HepG2 (cell line): ENCODE measurements around the gene PIK3CB. TPM values are rescaled to one million over a fixed set of nuclear protein-coding genes. Genes with fewer than 3 reads are reported as not detected.

Experiments
- ATM ChIP-seq: fragments of 450-650 bp; IDR thresholded peaks from 2 replicates; pipeline ENCODE4 v1.7.1; 2017; ENCODE audit warnings: mild to moderate bottlenecking, borderline replicate concordance
- FOSL2 ChIP-seq: sonication (generic); formaldehyde crosslinking; IDR thresholded peaks from 2 replicates; pipeline ENCODE4 v1.4.0; 2020; ENCODE audit warnings: missing genetic modification reagents
- HDAC2 ChIP-seq: sonication (generic); formaldehyde crosslinking; IDR thresholded peaks from 2 replicates; pipeline ENCODE4 v1.4.0; 2020; ENCODE audit warnings: missing genetic modification reagents
- HNF4A ChIP-seq: sonication (generic); formaldehyde crosslinking; IDR thresholded peaks from 2 replicates; pipeline ENCODE4 v1.4.0; 2020; ENCODE audit warnings: missing genetic modification reagents
- HNRNPK ChIP-seq: fragments of 200-400 bp; formaldehyde crosslinking; IDR thresholded peaks from 2 replicates; pipeline ENCODE4 v1.6.1; 2018; ENCODE audit warnings: low read length, low read depth, moderate library complexity, mild to moderate bottlenecking; ENCODE audit not compliant: poor library complexity, severe bottlenecking
- ISL2 ChIP-seq: sonication (generic); formaldehyde crosslinking; IDR thresholded peaks from 2 replicates; pipeline ENCODE4 v1.5.0; 2020; ENCODE audit warnings: missing genetic modification reagents
- RBM22 ChIP-seq: fragments of 200-400 bp; formaldehyde crosslinking; optimal IDR thresholded peaks from 2 replicates; pipeline ENCODE3; 2017; ENCODE audit warnings: mild to moderate bottlenecking, low read length, moderate library complexity
- ZNF225 ChIP-seq: sonication (generic); formaldehyde crosslinking; IDR thresholded peaks from 2 replicates; pipeline ENCODE4 v1.4.0; 2020; ENCODE audit warnings: mild to moderate bottlenecking, missing genetic modification reagents
- ZNF326 ChIP-seq: sonication (generic); formaldehyde crosslinking; IDR thresholded peaks from 2 replicates; pipeline ENCODE4 v1.4.0; 2020; ENCODE audit warnings: missing genetic modification reagents, borderline replicate concordance
- ZNF337 ChIP-seq: sonication (generic); formaldehyde crosslinking; IDR thresholded peaks from 2 replicates; pipeline ENCODE4 v1.5.1; 2020; ENCODE audit warnings: missing genetic modification reagents, low read depth, mild to moderate bottlenecking, borderline replicate concordance
- ZNF446 ChIP-seq: sonication (generic); formaldehyde crosslinking; IDR thresholded peaks from 2 replicates; pipeline ENCODE4 v1.5.0; 2020; ENCODE audit warnings: mild to moderate bottlenecking, missing genetic modification reagents
- ZNF468 ChIP-seq: sonication (generic); formaldehyde crosslinking; IDR thresholded peaks from 2 replicates; pipeline ENCODE4 v1.8.0; 2022; ENCODE audit warnings: mild to moderate bottlenecking, moderate library complexity, missing genetic modification reagents
- ZNF547 ChIP-seq: sonication (generic); formaldehyde crosslinking; IDR thresholded peaks from 2 replicates; pipeline ENCODE4 v1.5.1; 2020; ENCODE audit warnings: mild to moderate bottlenecking, missing genetic modification reagents
- ZNF558 ChIP-seq: sonication (generic); formaldehyde crosslinking; IDR thresholded peaks from 2 replicates; pipeline ENCODE4 v1.9.0; 2022; ENCODE audit warnings: mild to moderate bottlenecking, missing genetic modification reagents, borderline replicate concordance
- ZNF652 ChIP-seq: IDR thresholded peaks from 2 replicates; pipeline ENCODE4 v1.6.1; 2016; ENCODE audit warnings: low read depth, borderline replicate concordance
- ZNF746 ChIP-seq: sonication (generic); formaldehyde crosslinking; IDR thresholded peaks from 2 replicates; pipeline ENCODE4 v1.8.0; 2022; ENCODE audit warnings: mild to moderate bottlenecking, missing genetic modification reagents
- ZNF879 ChIP-seq: sonication (generic); formaldehyde crosslinking; IDR thresholded peaks from 2 replicates; pipeline ENCODE4 v1.8.1; 2023; ENCODE audit warnings: missing genetic modification reagents
- ZSCAN29 ChIP-seq: sonication (generic); formaldehyde crosslinking; conservative IDR thresholded peaks from 2 replicates; pipeline ENCODE4 v1.4.0; 2020; ENCODE audit warnings: mild to moderate bottlenecking, missing genetic modification reagents
- polyA plus RNA-seq, 8 experiments: library from polyadenylated mRNA; depleted of rRNA in 3 of 8; stranded (reverse) in 7 of 8; unstranded in 1 of 8; fragments of >200 nt; fragmentation: Illumina TruSeq in 4 of 8; extraction: Trizol in 4 of 8; gene quantifications; 2 replicates each; pipeline versions ENCODE4 v1.2.1 to v1.2.3, GENCODE V29; 2011 to 2016; ENCODE audit warnings: low read depth in 4 of 8, missing spikeins in 1 of 8, mixed read lengths in 1 of 8; ENCODE audit not compliant: insufficient read depth in 1 of 8
- total RNA-seq, 5 experiments: library from RNA; depleted of rRNA; stranded (reverse); fragments of >200 nt; fragmentation: Illumina TruSeq; extraction: Trizol; gene quantifications; 2 replicates each; pipeline ENCODE4 v1.2.3, GENCODE V29; 2016; ENCODE audit warnings: low read depth in 1 of 5
- TF ChIP-seq, protein P1 (sequence below): sonication (generic); formaldehyde crosslinking; IDR thresholded peaks from 2 replicates; pipeline ENCODE4 v1.5.0; 2020; ENCODE audit warnings: mild to moderate bottlenecking, missing genetic modification reagents, borderline replicate concordance
- TF ChIP-seq, protein P2 (sequence below): sonication (generic); formaldehyde crosslinking; IDR thresholded peaks from 2 replicates; pipeline ENCODE4 v1.4.0; 2020; ENCODE audit warnings: missing genetic modification reagents
- TF ChIP-seq, protein P3 (sequence below): sonication (generic); formaldehyde crosslinking; IDR thresholded peaks from 2 replicates; pipeline ENCODE4 v1.4.0; 2020; ENCODE audit warnings: low read depth, mild to moderate bottlenecking, missing genetic modification reagents

Gene PIK3CB
- total and polyA plus RNA-seq, 2 of the 13 experiments (the other 11 are each of a cell fraction or from before 2014, with no cell fraction given), result 6.6 to 18.7 TPM

DNA sequence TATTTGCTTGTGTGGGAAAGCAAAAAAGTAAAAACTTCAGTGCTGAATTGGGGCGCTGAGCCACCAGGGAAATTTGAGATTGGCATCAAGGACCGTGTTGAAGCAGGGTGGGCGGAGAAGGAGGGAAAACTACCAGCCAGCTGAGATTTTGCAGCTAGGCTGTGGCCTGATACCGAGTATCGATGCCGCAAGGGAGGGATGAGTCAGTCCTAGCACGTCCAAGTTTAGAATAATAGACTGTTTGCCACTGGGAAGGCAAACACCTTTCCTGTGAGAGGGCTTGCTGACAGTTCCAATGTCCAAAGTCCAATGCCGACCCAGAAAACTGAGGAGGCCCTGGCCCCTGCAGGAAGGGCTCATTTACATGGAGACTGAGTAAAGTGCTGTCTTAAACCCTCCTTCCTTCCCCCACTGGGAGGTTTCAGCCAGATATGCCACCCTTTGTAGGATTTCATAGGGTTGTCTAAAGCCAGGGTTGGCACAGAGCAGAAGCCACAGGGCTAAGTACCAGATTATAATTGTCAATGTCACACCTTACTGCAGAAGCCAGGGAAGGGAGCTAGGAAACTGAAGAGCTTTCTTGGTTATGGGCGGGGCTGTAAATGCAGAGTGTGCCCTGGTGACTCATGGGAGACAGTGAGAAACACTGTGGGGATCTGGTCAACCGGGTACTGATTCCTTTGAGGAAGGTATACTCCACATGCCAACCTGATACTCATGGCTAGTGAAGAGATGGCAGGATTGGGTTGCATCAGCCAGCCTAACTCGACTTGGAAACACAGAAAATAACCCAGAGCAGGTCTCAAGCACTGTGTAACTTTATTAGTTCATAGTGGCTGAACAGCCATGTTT, 28.4 kb upstream of the PIK3CB start (continued):
- TF ChIP-seq, protein P1, sequence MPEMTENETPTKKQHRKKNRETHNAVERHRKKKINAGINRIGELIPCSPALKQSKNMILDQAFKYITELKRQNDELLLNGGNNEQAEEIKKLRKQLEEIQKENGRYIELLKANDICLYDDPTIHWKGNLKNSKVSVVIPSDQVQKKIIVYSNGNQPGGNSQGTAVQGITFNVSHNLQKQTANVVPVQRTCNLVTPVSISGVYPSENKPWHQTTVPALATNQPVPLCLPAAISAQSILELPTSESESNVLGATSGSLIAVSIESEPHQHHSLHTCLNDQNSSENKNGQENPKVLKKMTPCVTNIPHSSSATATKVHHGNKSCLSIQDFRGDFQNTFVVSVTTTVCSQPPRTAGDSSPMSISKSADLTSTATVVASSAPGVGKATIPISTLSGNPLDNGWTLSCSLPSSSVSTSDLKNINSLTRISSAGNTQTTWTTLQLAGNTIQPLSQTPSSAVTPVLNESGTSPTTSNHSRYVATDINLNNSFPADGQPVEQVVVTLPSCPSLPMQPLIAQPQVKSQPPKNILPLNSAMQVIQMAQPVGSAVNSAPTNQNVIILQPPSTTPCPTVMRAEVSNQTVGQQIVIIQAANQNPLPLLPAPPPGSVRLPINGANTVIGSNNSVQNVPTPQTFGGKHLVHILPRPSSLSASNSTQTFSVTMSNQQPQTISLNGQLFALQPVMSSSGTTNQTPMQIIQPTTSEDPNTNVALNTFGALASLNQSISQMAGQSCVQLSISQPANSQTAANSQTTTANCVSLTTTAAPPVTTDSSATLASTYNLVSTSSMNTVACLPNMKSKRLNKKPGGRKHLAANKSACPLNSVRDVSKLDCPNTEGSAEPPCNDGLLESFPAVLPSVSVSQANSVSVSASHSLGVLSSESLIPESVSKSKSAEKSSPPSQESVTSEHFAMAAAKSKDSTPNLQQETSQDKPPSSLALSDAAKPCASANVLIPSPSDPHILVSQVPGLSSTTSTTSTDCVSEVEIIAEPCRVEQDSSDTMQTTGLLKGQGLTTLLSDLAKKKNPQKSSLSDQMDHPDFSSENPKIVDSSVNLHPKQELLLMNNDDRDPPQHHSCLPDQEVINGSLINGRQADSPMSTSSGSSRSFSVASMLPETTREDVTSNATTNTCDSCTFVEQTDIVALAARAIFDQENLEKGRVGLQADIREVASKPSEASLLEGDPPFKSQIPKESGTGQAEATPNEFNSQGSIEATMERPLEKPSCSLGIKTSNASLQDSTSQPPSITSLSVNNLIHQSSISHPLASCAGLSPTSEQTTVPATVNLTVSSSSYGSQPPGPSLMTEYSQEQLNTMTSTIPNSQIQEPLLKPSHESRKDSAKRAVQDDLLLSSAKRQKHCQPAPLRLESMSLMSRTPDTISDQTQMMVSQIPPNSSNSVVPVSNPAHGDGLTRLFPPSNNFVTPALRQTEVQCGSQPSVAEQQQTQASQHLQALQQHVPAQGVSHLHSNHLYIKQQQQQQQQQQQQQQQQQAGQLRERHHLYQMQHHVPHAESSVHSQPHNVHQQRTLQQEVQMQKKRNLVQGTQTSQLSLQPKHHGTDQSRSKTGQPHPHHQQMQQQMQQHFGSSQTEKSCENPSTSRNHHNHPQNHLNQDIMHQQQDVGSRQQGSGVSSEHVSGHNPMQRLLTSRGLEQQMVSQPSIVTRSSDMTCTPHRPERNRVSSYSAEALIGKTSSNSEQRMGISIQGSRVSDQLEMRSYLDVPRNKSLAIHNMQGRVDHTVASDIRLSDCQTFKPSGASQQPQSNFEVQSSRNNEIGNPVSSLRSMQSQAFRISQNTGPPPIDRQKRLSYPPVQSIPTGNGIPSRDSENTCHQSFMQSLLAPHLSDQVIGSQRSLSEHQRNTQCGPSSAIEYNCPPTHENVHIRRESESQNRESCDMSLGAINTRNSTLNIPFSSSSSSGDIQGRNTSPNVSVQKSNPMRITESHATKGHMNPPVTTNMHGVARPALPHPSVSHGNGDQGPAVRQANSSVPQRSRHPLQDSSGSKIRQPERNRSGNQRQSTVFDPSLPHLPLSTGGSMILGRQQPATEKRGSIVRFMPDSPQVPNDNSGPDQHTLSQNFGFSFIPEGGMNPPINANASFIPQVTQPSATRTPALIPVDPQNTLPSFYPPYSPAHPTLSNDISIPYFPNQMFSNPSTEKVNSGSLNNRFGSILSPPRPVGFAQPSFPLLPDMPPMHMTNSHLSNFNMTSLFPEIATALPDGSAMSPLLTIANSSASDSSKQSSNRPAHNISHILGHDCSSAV (CRISPR knock-in tag), result 0 out of 2 replicates have a peak, but pooled peaks have one; percentile 73
- no peak for TF ChIP-seq RBM22
- peak; percentile 98 for TF ChIP-seq FOSL2 (CRISPR knock-in tag)
- peak; percentile 80 for TF ChIP-seq ZNF746
- TF ChIP-seq, protein P2, sequence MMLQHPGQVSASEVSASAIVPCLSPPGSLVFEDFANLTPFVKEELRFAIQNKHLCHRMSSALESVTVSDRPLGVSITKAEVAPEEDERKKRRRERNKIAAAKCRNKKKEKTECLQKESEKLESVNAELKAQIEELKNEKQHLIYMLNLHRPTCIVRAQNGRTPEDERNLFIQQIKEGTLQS (CRISPR knock-in tag), result peak; percentile 96
- 0 out of 2 replicates have a peak, but pooled peaks have one; percentile 21 for TF ChIP-seq ZNF547 (CRISPR knock-in tag)
- TF ChIP-seq ZNF225, result no peak
- TF ChIP-seq ZNF652 (CRISPR knock-in tag), result peak; percentile 26; the same call in 1 of the 2 replicates
- TF ChIP-seq ATM, result no peak
- peak; percentile 99 for TF ChIP-seq HNF4A (CRISPR knock-in tag)
- TF ChIP-seq ZNF879 (CRISPR knock-in tag), result no peak
- TF ChIP-seq HNRNPK, result no peak
- no peak for TF ChIP-seq ZNF446 (CRISPR knock-in tag)
- TF ChIP-seq ZNF326 (CRISPR knock-in tag), result no peak
- TF ChIP-seq ZNF558 (CRISPR knock-in tag), result 0 out of 2 replicates have a peak, but pooled peaks have one; percentile 79
- TF ChIP-seq ZNF337, result 0 out of 2 replicates have a peak, but pooled peaks have one; percentile 47
- TF ChIP-seq ISL2 (CRISPR knock-in tag), result peak; percentile 62; the same call in 1 of the 2 replicates
- peak; percentile 92 for TF ChIP-seq HDAC2 (CRISPR knock-in tag)
- TF ChIP-seq ZSCAN29 (CRISPR knock-in tag), result peak; percentile 93
- TF ChIP-seq, protein P3, sequence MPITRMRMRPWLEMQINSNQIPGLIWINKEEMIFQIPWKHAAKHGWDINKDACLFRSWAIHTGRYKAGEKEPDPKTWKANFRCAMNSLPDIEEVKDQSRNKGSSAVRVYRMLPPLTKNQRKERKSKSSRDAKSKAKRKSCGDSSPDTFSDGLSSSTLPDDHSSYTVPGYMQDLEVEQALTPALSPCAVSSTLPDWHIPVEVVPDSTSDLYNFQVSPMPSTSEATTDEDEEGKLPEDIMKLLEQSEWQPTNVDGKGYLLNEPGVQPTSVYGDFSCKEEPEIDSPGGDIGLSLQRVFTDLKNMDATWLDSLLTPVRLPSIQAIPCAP (CRISPR knock-in tag), result no peak
- TF ChIP-seq ZNF468, result no peak
